ENCODE measurements around the gene CSNK2B.

The CSNK2B gene

DNA sequence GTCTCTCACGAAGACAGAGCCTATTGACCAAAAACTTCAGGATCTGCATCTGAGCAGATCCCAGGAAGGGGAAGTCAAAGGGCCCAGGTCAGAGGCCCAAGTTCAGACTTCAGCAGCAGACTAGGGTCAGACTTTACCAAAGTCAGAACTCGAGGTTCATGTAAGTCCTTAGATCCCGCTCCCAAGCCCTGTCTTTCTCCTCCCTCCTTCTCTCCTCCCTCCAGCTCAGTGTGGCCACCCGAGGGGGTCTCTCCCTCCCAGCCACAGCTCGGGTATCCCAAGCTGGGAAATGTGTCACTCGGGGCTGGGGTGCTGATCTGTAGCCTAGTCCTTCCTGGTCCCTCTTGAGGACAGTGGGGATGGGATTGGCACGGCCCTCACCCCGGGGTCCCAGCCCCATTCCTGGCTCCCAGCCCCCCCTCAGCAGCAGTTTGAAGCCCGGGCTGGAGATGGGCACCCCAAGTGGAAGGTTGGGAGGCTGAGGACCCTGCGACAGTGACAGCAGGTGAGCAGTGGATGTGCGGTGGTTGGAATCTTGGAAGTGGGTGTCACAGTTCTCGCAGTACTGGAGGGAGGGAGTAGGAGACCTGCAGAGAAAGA, 3.7 kb upstream of the CSNK2B start:
- no peak for DNase-seq

DNA sequence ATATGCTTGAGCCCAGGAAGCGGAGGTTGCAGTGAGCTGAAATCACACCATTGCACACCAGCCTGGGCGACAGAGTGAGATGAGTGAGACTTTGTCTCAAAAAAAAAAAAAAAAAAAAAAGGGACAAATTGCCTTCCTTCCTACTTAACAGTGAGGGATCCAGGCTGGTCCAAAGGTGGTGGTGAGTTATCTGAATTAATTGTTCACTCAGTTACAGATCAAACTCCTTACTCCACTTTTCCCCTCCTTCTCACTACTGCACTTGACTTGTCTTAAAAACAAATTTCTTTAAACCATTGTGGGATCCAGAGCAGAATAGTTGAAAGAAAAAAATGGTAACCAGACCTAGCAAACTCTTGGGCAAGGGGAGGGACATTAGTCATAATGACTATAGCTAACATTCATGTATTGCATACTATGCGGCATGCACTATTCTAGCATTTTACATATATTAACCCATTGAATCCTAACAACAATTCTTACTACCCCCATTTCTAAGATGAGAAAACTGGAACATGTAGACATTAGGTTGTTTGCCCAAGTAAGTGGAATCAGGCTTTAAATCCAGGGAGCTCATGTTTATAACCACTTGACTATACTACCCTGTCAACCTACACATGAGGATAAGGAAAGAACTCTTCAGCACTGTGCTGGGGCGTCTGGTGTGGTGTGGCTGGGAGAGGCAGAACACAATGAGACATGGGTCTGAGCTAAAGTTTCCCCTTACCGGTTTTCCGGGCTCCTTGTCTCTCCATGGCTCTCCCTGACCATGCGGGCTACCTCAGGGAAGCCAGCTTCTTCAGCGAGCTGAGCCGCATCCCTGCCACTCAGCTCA, 2.5 kb upstream of the CSNK2B start:
- DNase-seq: no peak

DNA sequence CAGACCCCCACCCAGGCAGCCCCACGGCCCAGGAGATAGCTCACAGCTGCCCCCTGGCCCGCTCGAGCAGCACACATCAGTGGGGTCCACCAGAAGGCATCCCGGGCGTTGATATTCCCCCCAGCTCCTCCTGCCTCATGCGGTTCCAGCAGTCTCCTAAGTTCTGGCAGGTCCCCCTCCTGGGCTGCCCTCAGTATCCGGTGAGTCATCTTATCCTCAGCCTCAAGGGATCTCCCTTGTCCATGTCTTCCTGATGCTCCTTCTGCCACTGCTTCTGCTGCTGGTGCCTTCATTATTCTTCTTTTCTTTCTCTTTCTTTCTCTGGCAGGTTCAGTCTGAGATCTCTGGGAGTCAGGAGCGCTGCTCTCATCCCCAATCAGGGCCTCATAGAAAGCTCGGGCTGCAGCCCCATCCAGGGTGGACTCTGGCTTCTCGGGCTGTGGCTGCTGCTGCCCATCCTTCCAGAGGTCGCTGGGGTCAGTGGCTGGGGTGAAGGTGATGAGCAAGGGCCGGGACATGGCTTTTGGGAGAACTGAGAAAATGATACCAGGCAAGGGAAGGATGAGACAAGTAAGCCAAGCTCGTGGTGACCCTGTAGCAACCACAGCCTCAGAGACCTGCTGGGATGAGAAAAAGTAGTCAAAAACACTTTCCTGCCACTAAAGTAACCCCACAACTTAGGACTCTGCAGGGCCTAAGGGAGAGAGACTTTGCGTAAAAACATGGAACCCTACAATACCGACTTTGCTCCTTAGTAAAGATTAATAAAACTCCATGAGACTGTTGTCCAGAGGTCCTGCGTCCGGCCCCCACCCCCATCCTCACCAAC, 1.7 kb upstream of the CSNK2B start:
- DNase-seq: no peak

DNA sequence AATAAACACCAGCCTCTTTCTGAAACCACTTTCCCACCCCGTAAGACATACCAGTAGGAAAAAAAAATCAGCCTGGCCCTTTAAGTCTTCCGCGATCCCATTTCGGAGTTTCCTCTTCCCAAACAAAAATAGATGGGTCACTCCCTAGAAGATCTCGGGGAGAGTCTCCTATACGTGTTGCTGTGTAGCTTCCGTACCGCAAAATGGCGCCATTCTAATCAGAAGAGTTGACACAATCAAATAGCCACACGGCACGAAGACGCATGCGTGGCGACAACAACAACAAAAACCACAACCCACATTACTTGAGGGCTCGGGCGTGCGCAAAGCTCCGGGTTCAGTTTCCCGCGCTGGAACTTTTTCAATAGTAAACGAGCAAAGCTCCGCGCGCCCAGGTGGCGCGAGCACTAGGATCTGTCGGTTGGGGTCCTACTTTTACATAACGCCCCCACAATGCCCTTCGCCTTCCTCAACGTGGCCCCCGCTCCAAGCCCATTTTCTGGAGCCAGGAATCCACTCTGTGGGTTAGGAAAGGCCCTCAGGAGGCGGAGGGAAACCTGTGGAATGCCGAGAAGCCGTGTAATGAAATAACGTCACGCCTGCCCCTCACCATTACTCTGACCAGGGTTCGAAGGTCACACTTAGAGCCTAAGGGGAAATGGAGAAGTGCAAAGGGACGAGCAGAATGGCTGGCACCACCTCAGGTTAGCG, 935 bp upstream of the CSNK2B start, which contains the start of gene GPANK1:
TSS of gene GPANK1 (minus strand) at position 208 of the 711 bp plus-strand sequence. CDS start 519 bp downstream, outside the sequence.
- DNase-seq: peak; percentile 93

DNA sequence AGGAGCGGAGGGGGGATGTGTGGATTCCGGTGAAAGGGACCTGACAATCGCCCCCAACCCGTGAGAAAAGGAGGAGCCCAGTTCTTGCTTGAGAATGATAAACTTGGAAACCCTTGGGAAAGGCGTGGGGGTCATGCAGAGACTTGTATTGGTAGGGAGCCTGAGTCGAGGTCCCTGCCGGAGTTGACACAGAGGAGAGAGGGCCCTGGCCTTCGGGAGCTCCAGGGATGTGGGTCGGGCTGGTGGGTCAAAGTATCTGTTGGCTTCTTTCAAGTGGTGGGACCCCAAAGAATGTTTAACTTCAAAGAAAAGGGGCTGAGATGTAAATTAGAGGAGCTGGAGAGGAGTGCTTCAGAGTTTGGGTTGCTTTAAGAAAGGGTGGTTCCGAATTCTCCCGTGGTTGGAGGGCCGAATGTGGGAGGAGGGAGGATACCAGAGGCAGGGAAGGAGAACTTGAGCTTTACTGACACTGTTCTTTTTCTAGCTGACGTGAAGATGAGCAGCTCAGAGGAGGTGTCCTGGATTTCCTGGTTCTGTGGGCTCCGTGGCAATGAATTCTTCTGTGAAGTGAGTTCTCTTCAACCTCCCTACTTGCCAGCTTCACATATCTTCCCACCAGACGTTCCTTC, 571 bp downstream of the CSNK2B start:
- no peak for DNase-seq

DNA sequence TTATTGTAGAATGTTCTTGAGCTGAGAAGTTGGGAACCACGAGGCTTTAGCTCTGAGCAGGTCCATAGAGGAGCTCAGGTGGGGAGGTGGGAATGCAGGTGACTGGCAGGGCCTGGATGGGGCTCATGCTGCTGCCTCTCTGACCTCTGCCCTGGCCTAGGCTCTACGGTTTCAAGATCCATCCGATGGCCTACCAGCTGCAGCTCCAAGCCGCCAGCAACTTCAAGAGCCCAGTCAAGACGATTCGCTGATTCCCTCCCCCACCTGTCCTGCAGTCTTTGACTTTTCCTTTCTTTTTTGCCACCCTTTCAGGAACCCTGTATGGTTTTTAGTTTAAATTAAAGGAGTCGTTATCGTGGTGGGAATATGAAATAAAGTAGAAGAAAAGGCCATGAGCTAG, 3.8 kb downstream of the CSNK2B start, which contains the start of gene LY6G5B:
TSS of gene LY6G5B (plus strand) at position 301 of the 400 bp plus-strand sequence. CDS start 975 bp downstream, outside the sequence.
- no peak for DNase-seq

DNA sequence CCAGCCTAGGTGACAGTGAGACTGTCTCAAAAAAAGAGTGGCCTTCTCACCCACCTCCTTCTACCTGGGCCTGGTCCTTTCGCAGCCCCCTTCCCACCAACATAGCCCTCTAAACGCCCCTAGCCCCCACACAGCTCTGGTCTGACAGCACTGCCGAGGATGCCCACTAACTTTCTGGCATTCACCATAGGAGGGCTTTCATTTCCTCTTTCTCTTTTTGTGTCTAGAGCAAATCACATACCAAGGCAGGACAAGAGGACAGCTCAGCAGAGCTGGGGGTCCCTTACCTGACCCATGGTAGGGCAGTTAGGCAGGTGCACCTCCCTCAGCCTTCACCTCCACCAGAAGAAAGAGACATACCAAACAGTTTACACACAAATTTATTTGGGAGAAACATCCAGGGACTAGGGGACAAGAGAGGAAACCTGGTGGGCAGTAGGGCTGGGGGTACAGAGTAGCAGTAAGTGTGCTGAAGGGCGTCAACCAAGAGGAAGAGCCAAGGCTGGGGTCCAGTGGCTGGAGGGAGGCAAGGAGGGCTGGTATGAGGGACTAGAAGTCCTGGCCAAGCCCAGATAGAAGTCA, 10.5 kb downstream of the CSNK2B start:
- no peak for DNase-seq

DNA sequence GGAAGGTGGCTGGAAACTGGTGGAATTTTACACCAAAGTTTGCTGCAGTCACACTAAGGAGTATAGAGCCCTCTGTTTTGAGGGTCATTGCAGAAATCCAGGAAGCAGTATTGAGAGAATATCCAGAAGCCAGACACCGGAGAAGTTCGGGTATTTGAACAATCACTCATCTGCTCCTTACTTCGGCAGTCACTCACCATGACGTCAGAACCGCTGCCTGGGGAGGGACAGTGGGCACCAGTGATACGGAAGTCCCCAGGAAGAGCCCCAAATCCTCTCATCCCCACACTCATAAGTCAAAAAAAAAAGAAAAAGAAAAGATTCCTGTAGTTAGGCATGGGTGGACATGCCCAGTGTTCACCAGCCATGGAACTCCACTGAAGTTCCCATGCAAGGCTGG, 11.0 kb downstream of the CSNK2B start:
- no peak for DNase-seq

DNA sequence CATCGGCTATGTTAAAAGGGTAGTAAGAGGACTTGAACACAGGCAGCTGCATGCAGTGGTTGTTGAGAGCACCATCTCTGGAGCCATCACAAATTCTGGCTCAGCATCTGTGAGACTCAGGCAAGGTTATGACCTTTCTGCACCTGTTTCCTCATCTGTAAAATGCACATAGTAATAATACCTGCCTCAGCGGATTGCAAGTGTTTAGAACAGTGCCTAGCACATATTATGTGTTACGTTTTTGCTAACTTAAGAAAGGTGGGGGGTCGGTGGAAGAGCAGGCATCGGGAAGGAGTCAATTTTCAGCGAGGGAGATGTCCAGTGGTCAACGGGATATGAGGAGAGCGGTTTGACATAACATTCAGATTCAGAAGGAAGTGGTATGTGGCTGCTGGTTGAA, 12.1 kb downstream of the CSNK2B start:
- no peak for DNase-seq

DNA sequence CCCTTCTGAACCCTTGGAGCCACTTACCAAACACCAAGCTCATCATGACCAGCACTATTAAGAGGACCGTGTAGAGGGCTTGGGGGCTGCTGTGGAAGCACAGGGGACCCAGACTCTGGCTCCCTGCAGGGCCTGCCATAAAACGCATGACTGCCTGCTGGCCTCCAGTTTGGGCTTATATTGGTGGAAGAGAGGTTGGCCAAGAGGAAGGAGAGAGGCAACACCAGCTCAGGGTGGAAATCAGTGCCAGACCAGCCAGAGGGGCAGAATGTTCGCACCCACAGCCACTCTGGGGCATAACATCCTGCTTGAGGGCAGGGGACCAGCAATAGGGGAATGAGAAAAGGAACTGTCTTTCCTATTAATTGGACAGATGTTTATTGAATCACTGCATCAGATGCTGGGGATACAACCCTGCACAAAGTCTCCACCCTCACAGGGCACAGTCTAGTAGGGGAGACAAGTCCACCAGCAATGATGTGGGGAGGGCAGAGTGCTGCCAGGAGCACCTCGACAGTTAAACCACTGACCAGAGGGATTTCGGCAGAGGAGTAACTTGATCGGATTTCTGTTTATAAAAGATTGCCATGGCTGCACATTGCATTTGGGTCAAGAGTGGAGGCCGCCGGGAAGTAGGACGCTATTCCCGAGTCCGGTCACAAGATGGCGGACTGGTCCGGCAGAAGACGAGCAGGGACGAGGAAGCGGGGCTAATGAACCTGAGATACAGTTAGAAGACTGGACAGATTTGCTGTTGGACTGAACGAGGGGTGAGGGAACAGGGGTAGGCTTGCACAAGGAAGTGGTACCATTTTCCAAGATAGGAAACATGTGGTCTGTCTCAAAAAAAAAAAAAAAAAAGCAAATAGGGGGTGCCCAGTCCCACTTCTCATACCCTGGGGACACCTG, 14.6 kb downstream of the CSNK2B start, which contains the start of gene LY6G5C:
TSS of gene LY6G5C (minus strand) at position 842 of the 909 bp plus-strand sequence. CDS start at position 148, 694 bp downstream.
- DNase-seq: peak; percentile 75

DNA sequence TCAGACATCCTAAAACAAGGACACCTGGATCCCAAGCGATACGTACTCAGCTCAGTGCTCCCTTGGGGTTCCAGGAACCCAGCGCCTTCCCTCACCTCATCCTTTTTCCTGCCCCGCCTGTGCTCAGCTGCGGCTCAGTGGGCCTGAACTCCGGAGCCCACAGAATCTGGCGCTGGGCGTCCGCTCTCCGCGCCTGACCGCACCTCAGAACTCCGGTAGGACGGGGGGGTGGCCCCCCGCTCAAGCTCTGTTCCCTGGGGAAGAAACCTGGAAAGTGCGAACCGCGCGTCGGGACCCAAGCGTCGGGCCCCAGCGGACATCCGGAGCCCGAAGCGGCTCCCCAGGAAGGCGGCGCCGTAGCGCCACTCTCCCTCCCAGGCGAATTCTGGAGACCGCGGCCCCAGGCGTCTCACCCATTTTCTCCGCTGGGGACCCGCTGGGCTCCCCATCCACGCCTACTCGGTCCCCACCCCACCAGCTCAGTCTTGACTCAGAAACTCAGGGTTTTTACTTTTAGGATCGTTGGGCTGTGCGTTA, 15.3 kb downstream of the CSNK2B start:
- DNase-seq: peak; percentile 59

DNA sequence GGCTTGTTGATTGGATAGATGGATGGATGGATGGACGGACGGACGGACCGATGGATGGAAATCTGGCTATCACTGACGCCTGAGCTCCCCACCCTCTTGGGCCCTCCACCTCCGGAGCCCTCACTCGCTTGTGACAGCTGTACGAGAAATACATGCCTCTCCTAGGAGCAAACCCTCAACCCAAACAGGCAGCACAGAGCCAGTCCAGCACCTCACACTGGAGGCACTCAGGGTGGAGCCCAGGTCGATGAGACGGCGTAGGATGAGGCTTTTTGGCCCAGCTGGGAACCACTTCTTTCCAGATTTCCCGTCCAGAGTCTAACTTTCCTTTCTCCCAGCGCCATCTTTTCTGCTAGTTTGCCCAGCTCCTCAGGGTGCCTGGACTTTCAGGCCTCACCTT, 17.7 kb downstream of the CSNK2B start:
- no peak for DNase-seq

DNA sequence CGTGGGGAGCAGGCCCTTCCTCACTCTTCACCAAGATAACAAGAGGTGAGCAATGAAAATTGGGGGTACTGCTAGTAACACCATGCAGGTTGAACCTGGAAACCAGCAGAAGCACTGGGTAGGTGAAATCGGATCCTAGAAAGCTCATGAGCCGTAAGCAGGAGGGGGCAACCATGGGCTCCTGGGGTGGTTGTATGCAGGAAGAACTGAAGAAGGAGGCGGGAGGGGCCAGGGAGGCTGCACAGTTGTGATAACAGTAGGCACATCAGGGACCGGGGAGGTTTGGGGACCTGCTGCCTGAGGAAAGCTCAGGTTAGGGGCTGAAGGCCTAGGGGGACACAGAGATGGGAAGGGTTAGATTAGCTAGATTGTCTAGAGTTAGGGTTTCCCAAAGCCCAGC, 20.6 kb downstream of the CSNK2B start:
- no peak for DNase-seq

DNA sequence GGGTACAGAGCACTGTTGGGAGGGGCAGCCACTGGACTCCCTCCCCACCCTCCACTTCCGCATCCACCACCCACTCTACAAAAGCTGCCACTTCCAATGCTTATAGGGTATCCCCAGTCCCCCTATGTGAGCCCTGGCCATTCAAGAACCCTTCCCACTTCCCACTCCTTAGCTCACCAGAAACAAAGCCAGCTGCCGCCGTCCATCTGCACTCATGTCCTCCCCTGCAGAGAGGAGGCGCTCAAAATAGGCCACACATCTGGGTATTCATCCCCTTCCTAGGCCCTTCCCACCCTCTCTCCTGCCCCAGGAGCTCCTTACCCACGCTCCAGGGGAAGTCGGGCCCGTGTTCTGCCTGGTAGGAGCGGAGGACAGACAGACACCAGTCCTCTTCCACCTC, 21.4 kb downstream of the CSNK2B start:
- DNase-seq: no peak

DNA sequence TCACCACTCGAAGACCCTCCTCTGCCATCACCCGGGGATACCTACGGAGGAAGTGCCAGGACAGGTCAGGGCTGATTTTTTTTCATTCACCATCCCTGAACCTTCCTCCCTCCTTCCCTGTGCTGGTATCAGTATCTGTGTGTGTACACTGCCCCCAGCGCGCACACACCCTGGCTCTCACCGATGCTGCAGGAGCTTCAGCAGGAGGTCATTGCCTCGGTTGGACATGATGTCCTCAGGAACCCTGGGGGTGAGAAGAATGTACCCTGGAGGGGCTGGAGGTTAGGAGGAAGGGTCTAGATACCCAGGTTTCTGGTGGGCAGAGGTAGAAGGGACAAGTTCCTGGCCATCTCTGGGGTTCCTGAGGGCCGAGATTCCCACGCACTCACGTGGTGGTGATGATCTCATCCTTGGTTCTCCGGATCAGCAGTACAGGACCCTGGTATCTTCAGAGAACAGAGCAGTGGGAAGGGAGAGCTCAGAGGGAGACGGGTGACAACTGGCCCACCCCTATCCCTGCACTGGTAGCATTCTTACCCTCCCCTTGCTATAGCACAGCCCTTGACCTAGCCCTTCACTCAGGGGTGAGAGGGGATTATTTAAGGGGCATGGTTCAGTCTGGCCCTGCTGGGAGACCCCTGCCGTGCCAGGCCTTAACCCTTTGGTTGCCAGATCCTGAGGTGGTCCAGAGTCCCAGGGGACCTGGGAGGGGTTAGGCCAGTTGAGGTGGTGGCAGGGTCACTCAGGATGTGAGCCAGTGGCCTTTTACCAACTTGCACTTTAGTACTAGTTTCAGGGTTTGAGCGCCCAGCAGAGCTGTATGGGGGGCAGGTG, 22.2 kb downstream of the CSNK2B start:
- DNase-seq: no peak

DNA sequence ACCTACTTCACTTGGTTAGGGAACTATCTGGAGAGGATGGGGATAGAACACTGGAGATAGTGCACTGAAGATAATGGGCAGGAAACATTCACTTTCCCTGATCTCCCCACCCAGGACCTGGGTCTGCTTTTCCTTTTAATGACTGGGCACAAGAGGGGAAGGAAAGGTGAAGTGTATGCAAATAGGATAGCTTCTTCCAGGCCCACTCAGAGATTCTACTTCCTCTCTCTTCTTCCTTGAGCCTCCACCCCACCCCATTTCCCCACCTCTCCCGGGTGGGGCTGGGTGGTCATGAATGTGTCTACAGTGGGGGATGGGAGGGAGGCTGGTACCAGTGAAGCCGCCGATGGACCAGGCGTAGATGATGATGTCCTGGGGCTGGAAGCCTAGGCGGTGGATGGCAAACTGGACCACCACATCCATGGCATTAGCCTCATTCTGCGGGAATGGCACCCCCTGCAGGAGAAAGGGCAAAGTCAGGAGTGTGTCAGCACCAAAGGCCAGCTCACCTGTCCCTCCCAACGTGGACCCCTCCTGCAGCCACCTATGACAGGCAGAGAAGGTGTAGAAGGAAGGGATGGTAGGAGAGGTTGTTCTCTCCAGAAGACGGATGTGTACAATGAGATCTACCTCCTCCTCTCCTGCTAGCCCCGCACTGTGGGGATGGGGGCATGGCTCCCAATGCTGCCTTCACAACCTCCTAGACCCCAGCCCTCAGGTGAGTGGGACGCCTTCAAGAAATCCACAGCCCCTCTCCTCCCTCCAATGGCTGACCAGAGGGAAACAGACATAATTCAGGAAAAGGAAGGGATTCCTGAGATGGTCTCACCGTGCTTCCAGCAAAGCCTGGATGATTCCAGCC, 23.6 kb downstream of the CSNK2B start:
- DNase-seq: peak; percentile 24

DNA sequence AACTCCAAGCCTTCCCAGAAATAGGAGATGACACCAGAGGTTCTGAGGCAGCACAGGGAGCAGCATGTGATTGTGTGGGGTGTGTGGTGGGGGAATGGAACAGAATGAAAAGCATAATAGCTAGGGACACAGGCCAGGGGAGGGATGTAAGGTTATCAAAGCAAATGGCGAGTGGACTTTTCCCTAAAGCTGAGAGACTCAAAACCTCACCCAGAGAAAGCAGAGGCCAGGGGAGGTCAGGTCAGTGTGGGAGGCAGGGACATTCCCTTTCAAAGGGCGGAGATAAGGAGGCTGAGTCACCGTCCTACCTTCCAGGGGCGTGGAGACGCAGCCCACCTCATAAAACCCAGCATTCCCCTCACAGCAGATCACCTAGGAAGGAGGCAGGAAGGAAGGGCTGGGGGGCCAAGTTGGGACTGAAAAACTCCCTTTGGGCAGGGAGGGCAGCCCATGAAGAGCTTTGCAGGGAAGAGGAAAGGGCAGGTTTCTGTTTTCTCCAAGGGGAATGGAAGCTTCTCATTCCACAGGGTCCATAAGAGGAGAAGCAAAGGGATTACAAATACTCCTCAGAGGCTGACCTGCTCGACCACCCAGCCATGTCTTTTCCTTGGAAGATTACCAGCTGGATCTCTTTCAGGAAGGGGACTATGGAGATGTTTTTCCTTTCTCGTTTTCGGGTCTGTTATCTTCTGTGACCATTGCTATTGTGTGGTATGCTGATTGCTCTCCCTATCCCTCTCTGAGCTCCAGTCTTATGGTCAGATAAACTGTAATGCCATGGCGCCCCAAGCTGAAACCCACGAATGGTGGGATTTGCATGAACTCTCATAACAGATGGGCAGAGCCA, 24.6 kb downstream of the CSNK2B start:
- no peak for DNase-seq

All from activated CD4-positive, alpha-beta T cell treated with anti-CD3 and anti-CD28 coated beads for 48 hours (primary cell).